HG03103 (cell line): ENCODE measurements around the gene PRSS38.

ENCODE experiments used
- ATAC-seq: cut with Tn5 transposase; IDR thresholded peaks from one replicate; pipeline ENCODE4 v1.9.1; 2021; ENCODE audit warnings: low read depth; ENCODE audit not compliant: unreplicated experiment

The PRSS38 gene

GRCh38 chr1:227815468-227816409, at the start of gene PRSS38:
TSS of gene PRSS38 (plus strand) at chr1:227815675. CDS start at chr1:227815717, 42 bp downstream.
- no peak for ATAC-seq

GRCh38 chr1:227766015-227766634, 49.4 kb upstream of the PRSS38 start:
- no peak for ATAC-seq

- ATAC-seq, result no peak
Observed at GRCh38 chr1:227766653-227767277, 48.7 kb upstream of the PRSS38 start.

- ATAC-seq, result no peak
Observed at GRCh38 chr1:227767401-227768124, 47.9 kb upstream of the PRSS38 start.

GRCh38 chr1:227768125-227768439, 47.4 kb upstream of the PRSS38 start:
- no peak for ATAC-seq

GRCh38 chr1:227768640-227769039, 46.8 kb upstream of the PRSS38 start:
- ATAC-seq, result no peak

- ATAC-seq, result no peak
Observed at GRCh38 chr1:227769047-227769935, 46.2 kb upstream of the PRSS38 start.

GRCh38 chr1:227769936-227770494, 45.5 kb upstream of the PRSS38 start:
- ATAC-seq, result no peak

- ATAC-seq, result no peak
Observed at GRCh38 chr1:227770812-227771211, 44.7 kb upstream of the PRSS38 start.

- no peak for ATAC-seq
Observed at GRCh38 chr1:227771326-227771725, 44.1 kb upstream of the PRSS38 start.

GRCh38 chr1:227771771-227772170, 43.7 kb upstream of the PRSS38 start:
- ATAC-seq, result no peak

- no peak for ATAC-seq
Observed at GRCh38 chr1:227773558-227773957, 41.9 kb upstream of the PRSS38 start.

- no peak for ATAC-seq
Observed at GRCh38 chr1:227774051-227774731, 41.3 kb upstream of the PRSS38 start.

- ATAC-seq, result no peak
Observed at GRCh38 chr1:227774821-227775661, 40.4 kb upstream of the PRSS38 start.

GRCh38 chr1:227775841-227776240, 39.6 kb upstream of the PRSS38 start:
- no peak for ATAC-seq

GRCh38 chr1:227776331-227776771, 39.1 kb upstream of the PRSS38 start:
- no peak for ATAC-seq

- ATAC-seq, result no peak
Observed at GRCh38 chr1:227777156-227777555, 38.3 kb upstream of the PRSS38 start.

- ATAC-seq, result no peak
Observed at GRCh38 chr1:227777646-227778045, 37.8 kb upstream of the PRSS38 start.
